Panc1 (cell line): ENCODE results near the gene YTHDF1.

Source experiments
- CTCF ChIP-seq: fragments of 450-650 bp; IDR thresholded peaks from 2 replicates; pipeline ENCODE4 v1.5.1; 2017; ENCODE audit warnings: mild to moderate bottlenecking
- POLR2AphosphoS5 ChIP-seq: IDR thresholded peaks from 2 replicates; pipeline ENCODE4 v1.6.1; 2012; ENCODE audit warnings: mild to moderate bottlenecking, low read depth, low read length, moderate library complexity
- REST ChIP-seq, 2 experiments: IDR thresholded peaks; 2 replicates each; pipeline ENCODE4 v1.6.1; 2011 to 2012; ENCODE audit warnings: low read depth in 2 of 2, control low read depth in 1 of 2, low read length in 1 of 2, mild to moderate bottlenecking in 1 of 2, moderate library complexity in 1 of 2; ENCODE audit not compliant: insufficient read depth in 1 of 2
- SIN3A ChIP-seq: IDR thresholded peaks from 2 replicates; pipeline ENCODE4 v1.6.1; 2012; ENCODE audit warnings: low read depth, mild to moderate bottlenecking, low read length, moderate library complexity, borderline replicate concordance; ENCODE audit not compliant: insufficient read depth
- TCF7L2 ChIP-seq: IDR thresholded peaks from 2 replicates; pipeline ENCODE4 v1.6.1; 2011; ENCODE audit warnings: mild to moderate bottlenecking, low read depth, low read length, inconsistent platforms

- no peak for TF ChIP-seq CTCF
- TF ChIP-seq REST (IDR thresholded peaks at IDR 0.05; ENCODE audit: insufficient read depth in 1 of 2, low read depth in 2 of 2, low read length in 1 of 2): no peak
- TF ChIP-seq POLR2AphosphoS5: no peak; the same call in 1 of the 2 replicates
- peak; percentile 44 for TF ChIP-seq TCF7L2
- no peak for TF ChIP-seq SIN3A
These were observed 16.5 kb upstream of the YTHDF1 start for GRCh38 chr20:63232235-63233060.
